GM12872 (cell line): ENCODE measurements around the gene NAP1L4.

ENCODE experiments used
- CTCF ChIP-seq: IDR thresholded peaks from 3 replicates; pipeline ENCODE4 v1.5.1; 2011; ENCODE audit warnings: low read depth, mild to moderate bottlenecking, low read length, moderate library complexity; ENCODE audit not compliant: insufficient read depth

The NAP1L4 gene

GRCh38 chr11:2996976-2997375 is 4.8 kb upstream of the NAP1L4 start:
- no peak for TF ChIP-seq CTCF

DNA sequence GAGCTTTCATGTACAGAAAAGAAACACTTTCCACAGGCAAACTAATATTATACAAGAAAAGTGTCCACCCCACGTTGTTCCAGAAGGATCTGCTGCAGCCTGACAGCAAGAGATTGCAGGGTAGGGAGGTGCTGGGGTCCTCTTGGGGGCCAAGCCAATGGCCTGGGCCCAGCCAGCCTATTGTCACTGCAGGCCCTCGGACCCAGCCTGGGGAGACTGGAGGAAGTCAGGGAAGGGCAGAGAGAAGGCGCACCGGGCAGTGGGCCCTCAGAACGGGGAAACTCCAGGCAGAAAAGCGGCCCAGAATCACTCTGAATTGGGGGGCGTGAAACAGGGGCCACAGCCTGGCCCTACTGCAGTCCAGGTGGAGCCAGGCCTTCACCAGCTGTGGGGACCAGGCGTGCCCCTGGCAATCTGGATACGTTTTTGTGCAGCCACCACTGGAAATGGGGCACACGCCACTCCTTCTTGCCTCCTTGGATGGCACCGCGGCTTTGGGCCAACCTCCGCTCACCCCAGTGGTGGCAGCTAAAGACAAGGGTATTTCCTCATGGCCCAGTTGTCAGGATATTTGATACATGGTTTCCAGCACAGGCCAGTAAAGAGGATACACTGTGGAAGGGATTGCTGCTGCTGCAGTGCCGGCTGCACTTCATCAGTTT is 3.9 kb upstream of the NAP1L4 start:
- no peak for TF ChIP-seq CTCF

DNA sequence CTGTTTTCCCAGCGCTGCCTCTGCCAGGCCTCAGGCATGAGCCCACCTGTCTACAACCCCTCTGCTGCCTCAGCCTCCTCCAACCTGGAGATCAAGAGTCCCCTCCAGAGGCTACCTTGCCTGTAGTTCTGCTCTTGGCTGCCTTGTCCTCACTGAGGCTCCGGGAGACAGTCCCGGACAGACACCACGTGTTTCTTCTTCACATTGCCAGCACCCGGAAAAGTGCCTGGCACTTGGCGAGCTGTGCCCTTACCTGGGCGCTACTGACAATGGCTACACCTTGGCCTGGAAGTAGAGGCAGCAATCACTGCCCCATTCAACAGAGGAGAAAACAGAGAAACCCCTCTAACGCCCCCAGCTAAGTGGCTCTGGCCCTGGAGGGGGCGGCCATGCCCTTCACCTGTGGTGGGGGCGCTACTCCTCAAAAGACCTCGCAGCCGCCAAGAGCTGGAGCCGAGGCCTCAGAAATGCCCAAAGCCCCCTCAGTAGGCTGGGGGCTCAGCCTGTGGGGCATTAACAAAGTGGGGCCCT is 3.0 kb upstream of the NAP1L4 start:
- no peak for TF ChIP-seq CTCF

- no peak for TF ChIP-seq CTCF
Measured at GRCh38 chr11:2994336-2994730, 2.2 kb upstream of the NAP1L4 start.

DNA sequence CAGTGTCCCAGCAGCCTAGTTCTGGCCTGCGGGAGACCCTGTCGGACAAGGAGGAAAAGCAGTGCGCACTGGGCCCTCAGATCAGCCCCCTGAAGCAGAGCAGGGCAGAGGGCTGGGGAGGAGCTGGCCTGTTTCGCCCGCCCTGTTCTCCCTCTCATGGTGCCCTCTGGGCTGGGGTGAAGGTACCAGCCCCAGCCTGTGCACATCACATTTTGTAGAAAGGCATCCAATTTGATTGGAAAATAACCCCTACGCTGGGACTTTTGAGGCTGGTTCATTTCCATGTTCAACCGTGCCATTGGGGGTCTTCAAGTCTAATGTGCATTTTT is 832 bp upstream of the NAP1L4 start:
- no peak for TF ChIP-seq CTCF

GRCh38 chr11:2991452-2992233 is 486 bp downstream of the NAP1L4 start:
- TF ChIP-seq CTCF, result no peak

GRCh38 chr11:2990617-2991451 is 1.3 kb downstream of the NAP1L4 start:
- no peak for TF ChIP-seq CTCF
